ENCODE measurements around the gene COL19A1.
A peak's percentile ranks its signal among the peaks of the same experiment; 100 is the strongest.
"Not testable (repeated sequence)": the region's sequence is repeated elsewhere in the genome, so short reads cannot be mapped to it uniquely, and the experiment has no call there.

Gene COL19A1

DNA sequence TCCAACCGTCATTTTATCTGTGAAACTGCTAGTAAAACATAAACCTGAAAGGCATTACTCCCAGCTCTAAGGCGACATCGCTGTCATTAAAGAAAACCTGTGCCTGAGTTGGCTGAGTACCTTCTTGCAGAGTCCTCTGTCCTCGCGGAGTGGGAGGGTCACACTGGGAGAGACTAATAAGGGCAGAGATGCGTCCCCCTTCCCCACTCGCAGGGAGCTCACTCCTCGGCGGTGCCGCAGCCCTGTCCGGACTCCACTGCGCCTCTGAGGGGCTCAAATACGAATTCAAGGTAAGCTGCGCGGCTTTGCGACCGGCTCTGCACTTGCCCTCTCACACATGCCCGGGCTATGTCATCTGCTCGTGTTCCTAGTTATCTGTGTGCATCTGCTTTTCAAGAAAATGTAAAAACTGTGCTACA is at the start of gene COL19A1:
Gene COL19A1, plus strand, starts transcription at position 206 of the 419 bp plus-strand sequence. CDS start 13,012 bp downstream, outside the sequence.
- peak; percentile 12 for DNase-seq (ENCODE audit: low spot score)

DNA sequence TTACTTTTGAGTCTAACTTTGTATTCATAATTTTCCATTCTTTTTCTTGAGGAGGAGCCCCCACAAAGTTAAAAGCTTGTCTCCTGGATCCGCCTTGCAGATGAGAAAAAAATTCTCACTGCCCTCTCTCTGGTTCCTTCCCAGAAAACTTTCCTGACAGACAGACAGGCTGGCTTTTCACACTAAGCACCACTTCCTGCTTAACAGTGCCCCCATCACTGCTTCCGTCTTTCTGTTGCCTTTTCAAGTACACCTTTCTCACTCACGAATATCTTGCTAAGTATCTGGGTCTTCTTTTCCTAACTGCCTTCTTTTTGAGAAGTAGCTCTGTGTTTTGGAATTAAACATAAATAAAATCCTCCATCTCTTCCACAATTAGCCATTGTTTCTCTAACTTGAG is 49.8 kb upstream of the COL19A1 start:
- DNase-seq (ENCODE audit: low spot score) = peak; percentile 34

DNA sequence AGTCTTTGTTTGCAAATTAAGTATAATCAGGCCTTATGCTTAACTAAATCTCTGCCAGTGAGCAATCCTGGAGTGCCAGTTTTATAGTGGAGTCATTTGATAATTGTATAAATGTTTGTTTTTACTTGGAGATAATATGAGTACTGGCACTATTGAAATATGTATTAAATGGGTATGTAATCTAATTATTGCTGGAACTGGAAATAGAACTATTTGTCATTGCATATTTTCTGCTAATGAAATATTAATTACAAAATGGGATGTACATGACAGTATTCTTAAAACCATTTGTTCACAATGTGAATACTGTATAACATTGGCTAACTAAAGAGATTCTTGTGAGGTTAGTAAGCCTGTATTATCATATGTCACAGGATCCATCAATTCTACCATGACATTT is 49.0 kb upstream of the COL19A1 start:
- no peak for DNase-seq (ENCODE audit: low spot score)

DNA sequence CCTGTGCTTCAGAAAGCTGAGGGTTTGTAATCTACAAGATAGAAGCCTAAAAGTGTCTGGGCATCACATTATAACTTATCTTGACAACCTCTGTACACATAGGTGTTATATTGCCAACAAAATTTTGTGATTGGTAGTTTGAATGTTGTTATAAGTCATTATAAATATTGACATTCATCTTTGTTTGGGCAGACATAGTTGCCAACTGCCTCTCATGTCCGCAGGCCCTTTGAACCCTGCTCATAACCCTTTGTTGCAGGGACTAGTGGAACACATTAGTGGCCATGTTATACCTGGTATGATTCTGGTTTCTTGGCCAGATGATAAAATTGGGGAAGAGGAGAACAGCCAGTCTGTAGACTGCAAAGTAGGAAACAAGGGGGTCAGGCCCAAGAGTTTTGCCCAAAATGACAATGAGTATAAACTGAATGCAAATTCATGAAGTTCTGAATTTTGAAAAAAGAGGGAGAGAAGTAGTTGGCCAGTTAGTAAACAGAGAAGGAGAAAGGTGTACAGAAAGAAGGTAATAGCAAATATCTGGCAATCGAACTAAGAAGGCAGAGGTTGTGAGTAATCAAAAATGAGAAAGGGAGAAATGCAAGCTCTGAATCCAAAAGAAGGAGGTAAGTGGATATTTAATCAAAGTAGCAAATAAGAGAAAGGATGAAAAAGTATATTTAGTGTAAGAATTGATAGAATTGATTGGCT is 48.0 kb upstream of the COL19A1 start:
- DNase-seq (ENCODE audit: low spot score) = no peak

DNA sequence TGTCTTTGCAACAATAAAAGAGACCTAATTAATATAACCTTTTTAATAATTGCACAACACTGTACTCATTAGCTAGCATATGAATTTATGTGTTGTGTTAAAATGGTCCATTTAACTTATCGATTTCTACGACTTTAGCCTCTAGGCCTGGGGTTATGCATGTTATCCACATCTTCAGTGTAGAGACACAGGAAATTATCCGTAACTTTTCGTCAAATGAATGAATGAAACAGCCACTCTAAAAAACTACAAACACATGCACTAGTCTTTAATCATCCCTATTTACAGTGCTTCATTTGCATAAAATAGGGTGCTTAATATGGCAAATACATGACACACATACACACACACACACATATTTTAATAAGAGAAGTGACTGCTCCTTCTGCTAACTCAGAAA is 47.2 kb upstream of the COL19A1 start:
- no peak for DNase-seq (ENCODE audit: low spot score)

DNA sequence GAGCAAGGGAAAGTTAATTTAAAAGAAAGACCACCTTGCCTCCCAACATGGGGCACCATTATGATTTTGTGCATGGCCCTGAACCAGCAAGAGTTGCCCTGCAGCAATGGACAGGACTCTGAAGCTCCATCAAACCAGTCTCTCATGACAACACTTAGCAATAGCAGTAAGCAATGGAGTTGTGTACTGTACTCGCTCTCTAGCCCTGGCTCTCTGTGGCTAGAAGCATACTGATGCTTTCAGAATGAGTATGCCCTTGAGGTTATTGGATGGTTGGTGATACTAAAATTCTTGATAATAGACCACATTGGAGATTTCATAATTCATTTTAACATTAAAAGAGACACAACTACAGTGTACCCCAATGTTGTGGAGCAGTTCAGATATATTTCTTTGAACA is 46.3 kb upstream of the COL19A1 start:
- no peak for DNase-seq (ENCODE audit: low spot score)

DNA sequence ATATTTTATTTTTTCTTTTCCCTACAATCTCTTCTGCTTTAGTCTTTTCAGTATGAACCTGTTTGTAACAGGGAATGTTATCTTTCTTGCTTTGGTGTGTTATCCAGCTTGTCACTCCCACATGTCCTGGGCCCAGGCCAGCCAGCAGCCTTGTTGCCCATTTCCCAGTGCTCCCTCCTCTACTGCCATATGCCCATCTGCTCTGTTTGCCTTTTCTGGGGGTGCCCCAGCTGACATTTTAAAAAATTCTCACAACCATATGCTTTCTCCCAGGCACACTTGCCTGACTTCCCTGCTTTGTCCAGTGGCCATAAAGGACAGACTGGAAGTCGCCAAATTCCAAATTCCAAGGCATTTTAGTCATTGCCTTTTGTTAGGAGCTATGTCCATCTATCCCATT is 45.9 kb upstream of the COL19A1 start:
- DNase-seq (ENCODE audit: low spot score) = no peak

DNA sequence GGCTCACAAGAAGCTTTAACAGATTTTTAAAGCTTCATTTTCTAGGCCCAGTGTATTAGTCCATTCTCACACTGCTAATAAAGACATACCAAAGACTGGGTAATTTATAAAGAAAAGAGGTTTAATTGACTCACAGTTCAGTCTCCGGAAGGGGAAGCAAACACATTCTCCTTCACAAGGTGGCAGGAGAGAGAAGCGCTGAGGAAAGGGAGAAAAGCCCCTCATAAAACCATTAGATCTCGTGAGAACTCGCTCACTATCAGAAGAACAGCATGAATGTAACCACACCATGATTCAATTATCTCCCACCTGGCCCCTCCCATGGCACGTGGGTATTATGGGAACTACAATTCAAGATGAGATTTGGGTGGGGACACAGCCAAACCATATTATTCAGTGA is 42.0 kb upstream of the COL19A1 start:
- DNase-seq (ENCODE audit: low spot score) = not testable (repeated sequence)

DNA sequence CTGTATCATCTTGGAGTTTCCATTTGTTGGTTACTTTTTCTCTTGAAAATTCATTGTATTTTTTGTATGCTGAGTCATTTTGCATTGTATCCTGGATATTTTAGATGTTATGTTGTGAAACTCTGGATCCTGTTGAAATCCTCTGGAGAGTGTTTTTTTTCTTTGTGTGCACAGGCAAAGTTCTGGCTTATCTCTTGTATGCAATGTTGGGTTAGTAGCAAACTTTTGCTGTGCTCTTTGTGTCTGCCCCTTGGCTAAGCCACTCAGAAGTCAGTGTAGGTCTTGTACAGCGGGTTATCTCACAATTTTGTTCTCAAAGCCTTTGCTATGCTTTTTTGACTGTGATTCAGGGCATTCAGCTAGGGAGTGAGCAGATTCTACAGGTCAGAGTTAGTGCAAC is 40.5 kb upstream of the COL19A1 start:
- DNase-seq (ENCODE audit: low spot score) = no peak

DNA sequence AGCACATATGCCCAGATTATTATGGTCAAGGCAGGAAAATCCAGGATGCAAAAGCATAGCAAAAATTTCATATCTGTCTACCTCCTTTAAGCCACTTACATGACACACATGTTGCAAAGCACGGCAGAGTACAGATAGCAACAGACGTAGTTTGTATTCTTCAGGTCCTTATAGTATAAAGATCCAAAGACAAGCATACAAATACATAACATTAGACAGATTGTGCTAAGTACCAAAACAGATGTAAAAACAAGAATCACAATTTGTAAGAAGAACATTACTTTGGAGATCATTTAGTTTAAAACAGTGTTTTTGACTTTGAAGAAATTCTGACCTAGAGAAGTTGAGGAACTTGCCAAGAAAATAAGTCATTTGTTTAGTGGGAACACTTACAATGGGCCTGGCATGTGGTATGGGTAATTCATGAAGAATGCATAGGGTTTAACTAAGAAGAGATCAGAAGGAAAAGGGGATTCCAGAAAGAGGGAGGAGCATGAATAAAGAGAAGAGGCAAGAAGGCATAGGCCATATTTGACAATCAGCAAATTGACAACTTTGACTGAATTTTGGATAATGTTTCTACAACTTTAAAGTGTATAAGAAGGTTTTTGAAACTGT is 39.0 kb upstream of the COL19A1 start:
- DNase-seq (ENCODE audit: low spot score) = no peak

DNA sequence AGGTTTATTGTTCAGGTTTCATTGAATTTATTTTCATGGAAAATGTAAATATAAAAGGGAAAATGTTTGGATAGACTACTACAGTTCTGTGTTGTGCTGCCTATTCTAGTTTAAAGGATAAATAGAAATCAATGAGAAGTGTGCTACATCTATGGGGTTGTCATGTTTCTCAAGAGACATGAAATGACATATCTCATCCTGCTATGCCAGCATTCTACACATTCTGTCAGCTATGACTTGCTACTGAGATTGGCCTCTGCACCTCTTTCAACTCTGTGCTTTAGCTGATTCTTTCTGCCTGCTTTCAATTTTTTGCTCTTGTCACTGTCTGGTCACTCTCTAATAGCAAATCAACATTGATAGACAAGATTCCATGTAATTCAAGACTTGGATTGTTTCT is 33.8 kb upstream of the COL19A1 start:
- no peak for DNase-seq (ENCODE audit: low spot score)

DNA sequence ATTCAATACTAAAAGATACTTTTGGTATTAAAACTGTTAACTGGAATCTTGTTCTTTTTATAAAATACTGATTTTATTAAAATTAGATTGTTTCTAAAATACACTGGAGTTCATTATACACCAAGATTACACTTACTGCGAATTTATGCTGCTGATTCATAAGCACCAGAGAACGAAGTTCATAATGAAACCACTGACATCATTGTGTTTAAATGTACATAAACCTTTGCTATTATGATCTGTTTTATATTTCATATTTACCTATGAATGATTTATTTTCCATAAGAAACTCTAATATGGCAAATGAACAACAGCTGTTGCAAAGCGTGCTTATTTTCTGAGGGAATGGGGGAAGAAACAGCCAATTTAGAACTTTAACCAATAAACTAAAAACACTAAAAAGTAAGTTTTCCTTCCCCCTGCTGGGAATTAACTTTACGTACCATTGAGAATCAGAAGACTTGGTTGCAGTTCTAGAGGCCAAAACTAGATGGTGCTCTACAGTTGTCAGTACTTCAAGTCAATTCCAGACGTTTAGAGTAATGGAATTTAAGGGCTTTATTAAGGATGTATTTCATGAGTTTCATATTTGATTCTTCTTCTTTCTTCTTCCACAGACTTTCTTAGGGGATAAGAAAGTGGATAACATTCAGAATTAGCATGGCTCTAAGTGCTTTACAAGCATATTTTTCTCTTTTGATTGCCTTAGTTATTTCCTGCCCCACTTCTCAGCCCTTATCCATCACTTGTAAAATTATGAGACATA is 30.8 kb upstream of the COL19A1 start:
- peak; percentile 55 for DNase-seq (ENCODE audit: low spot score)

DNA sequence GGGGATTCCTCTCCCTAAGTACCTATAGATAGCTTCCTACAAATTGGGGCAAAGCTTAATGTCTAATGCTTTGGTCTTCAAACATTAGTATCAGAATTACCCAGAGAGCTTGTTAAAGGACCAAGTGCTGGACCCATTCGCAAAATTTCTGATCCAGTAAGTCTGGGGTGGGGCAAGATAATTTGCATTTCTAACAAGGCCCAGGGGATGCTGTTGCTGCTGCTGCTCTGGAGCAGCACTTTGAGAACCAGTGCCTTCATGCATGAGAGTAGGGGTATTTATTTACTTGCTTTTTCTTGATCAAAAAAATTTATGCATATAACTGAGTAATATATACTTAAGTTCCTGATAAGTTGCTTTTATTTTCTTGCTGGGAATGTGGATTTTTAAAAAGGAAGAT is 24.5 kb upstream of the COL19A1 start:
- DNase-seq (ENCODE audit: low spot score) = no peak

DNA sequence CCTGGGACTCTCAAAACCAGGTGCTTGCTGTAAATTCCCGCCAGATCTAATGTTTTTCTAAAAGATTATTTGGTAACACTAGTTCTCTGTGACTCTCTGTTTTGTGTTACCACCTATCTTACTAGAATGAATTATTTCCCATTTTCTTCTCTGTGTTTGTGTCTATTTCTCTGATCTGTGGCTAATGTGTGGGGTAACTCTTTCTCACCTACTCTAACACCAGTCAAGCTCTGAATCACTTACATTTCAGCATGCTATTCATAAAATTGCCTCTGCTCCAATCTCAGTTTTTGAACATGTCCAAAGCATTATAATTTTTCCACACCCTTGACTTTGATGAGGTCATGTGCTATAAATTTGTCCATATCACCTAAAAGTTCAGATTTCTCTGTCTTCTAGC is 23.2 kb upstream of the COL19A1 start:
- no peak for DNase-seq (ENCODE audit: low spot score)

DNA sequence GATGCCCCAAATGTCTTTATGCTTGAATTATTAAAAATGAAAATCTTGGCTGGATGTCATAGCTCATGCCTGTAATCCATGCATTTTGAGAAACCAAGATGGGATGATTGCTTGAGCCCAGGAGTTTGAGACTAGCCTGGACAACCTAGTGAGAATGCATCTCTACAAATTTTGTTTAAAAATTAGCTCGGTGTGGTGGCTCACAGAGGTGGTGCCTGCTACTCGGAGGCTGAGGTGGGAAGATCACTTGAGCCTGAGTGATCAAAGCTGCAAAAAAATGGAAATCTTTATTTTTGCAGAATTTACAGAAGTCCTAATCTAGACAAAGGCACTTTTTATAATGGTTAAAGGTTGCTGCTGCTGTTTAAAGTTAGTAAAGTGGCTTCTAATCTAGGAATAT is 20.0 kb upstream of the COL19A1 start:
- DNase-seq (ENCODE audit: low spot score) = no peak

DNA sequence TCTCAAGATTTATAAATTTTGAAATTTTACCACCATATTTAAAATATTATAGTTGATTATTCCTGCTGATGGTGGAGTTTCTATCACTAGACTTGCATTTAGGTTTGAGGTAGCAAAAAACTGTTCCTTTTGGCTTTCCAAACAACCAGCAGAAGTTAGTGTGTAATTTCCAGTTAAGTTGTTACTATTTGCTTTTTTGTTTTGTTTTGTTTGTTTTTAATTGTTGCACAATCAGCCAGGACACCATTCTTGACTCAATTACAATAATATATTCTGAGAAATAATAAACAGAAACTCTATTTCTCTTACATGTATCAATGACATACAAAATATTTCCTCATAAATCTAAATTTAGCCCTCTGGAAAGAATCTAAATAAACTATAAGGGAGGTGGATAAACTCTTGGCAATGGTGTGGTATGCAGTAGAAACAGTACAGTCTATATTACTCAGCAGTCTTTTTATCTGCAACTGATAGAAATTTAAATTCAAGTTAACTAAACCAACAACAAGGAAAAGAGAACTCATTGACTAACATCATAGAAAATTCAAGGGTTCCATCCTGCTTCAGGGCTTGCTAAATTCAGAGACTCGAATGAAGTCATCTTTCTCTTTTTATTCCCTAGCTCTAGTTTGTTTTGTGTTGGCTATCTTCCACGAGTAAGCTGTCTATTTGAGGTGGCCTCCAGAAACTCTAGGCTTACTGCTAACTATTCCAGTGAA is 19.4 kb upstream of the COL19A1 start:
- DNase-seq (ENCODE audit: low spot score) = no peak

DNA sequence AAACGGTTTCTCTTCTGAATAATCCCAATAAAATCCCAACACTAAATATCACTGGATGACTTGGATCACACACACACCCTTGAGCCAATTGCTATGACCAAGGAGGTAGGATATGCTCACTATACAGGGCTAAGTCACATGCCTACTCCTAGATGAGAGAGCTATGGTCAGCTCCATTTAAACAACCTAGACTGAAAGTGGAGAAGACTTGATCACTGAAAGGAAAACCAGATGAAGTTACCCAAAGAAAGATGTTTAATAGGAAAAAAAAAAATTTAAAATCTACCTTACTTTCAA is 18.9 kb upstream of the COL19A1 start:
- DNase-seq (ENCODE audit: low spot score) = no peak

DNA sequence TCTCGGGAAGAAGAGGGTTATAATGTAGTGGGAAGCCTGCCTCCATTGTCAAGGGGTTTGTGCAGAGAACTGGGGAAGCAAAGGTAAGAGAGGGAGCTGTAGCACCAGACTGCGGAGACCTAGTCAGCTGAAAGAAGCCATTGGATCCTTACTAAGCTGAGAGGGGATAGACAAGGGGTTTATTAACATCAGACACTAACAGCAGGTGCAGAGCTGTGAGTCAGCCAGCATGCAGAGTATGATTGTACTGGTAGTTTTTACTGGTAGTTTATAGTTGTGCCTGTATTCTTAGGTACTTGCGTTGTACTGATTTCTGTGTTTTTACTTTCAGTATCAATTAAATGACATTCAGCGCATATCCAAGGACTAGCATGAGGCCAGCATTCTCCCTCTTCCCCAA is 17.8 kb upstream of the COL19A1 start:
- DNase-seq (ENCODE audit: low spot score) = no peak

DNA sequence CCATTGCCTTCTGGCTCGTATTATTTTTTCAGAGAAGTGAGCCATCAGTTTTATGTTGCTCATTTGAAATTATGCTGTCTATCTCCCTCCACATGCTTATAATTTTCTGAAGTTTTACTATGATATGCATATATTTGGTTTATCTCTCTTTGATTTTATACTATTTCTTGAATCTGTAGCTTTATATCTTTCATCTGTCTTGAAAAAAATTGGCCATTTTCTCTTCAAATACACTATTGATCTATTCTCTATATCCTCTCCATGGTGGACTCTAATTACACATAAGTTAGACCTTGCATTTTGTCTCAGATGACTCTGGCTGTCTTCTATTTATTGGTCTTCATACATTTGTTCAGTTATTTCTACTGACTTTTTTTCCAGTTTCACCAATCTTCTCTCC is 13.7 kb upstream of the COL19A1 start:
- no peak for DNase-seq (ENCODE audit: low spot score)

DNA sequence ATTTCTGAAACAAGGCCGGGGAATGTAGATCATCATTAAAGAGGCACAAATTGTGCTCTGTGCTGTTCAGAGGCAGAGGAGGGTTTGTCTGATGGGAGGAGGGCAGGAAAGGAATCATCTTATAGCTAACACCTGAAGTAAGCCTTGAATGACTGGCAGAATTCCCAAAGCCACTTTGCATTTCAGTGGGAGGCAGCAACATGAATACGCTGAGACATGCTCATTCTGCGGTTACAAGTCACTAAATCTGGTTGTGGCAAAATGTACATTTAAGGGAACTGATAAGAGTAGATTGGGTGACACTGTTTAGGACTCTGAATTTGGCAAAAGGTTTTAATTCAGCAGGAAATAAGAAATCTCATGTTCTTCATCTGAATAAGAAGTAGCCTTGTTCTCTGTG is 4.4 kb upstream of the COL19A1 start:
- DNase-seq (ENCODE audit: low spot score) = no peak

DNA sequence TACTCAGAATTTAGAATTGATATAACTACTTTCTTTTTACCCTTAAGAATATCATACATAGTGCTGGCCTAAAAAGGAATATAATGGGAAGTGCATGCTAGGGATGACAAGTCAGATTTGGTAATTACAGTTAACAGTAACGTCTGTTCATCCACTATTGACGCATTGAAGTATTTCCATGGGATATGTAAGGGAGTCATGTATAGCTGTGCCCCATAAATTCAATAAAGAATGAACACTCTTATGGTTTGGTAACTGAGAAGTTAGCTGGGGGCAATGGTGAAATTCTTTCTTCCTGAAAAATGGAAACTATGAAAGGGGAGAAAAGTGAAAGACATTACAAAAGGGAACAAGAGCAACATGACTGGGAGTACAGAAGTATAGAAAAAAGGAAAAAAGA is 2.6 kb upstream of the COL19A1 start:
- no peak for DNase-seq (ENCODE audit: low spot score)

DNA sequence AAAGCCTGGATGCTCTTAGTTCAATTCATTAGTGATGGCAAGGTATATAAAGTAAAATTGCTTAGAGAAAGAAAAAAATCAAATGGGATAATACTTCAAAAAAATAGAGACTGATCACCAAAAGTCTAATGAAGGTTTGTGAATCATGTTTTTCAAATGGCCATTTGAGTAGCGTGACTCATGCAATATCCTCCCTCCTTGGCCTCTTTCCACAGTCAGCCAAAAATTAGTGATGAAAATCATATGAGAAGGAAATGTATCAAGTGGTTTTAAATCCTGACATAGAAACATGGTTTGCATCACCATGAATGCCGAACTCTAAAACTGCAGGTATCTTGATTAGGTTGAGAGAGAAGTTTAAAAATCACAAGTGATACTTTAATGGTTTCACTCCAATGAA is 1.2 kb upstream of the COL19A1 start:
- no peak for DNase-seq (ENCODE audit: low spot score)

All from CD4-positive, alpha-beta T cell treated with Interleukin-2 at 100 ng/mL for 4 hours (primary cell).